Immature natural killer cell (primary cell): ENCODE data around the gene NFKB2. TPM values are rescaled to one million over a fixed set of nuclear protein-coding genes. Genes with fewer than 3 reads are reported as not detected.

Experiments used
- DNase-seq, 3 donors: peaks; one replicate each; pipeline ENCODE4 v3.0.0; 2022; ENCODE audit warnings: mixed read lengths in 1 of 3
- H3K27ac Mint-ChIP-seq, 6 donors: one replicate each; pipeline ENCODE4 v1.8.0; 2020; ENCODE audit warnings: mixed read lengths in 6 of 6, mild to moderate bottlenecking in 5 of 6, inconsistent platforms in 4 of 6, moderate library complexity in 3 of 6
- H3K27me3 Mint-ChIP-seq, 3 donors: one replicate each; pipeline ENCODE4 v1.8.0; 2020 to 2021; ENCODE audit warnings: low read depth in 3 of 3, mild to moderate bottlenecking in 3 of 3, mixed read lengths in 3 of 3, moderate library complexity in 3 of 3, inconsistent platforms in 1 of 3
- H3K36me3 Mint-ChIP-seq, 3 donors: one replicate each; pipeline ENCODE4 v1.8.0; 2020; ENCODE audit warnings: mixed read lengths in 3 of 3, inconsistent platforms in 2 of 3, mild to moderate bottlenecking in 2 of 3
- H3K4me1 Mint-ChIP-seq, 2 donors: one replicate each; pipeline ENCODE4 v1.8.0; 2020; ENCODE audit warnings: inconsistent platforms in 2 of 2, mild to moderate bottlenecking in 2 of 2, mixed read lengths in 2 of 2, moderate library complexity in 1 of 2
- H3K4me3 Mint-ChIP-seq, 5 donors: one replicate each; pipeline ENCODE4 v1.8.0; 2020; ENCODE audit warnings: mild to moderate bottlenecking in 5 of 5, mixed read lengths in 5 of 5, inconsistent platforms in 3 of 5, moderate library complexity in 3 of 5
- H3K9me3 Mint-ChIP-seq, 6 donors: one replicate each; pipeline ENCODE4 v1.8.0; 2020; ENCODE audit warnings: mild to moderate bottlenecking in 6 of 6, mixed read lengths in 6 of 6, inconsistent platforms in 4 of 6, moderate library complexity in 3 of 6
- polyA plus RNA-seq, 3 donors: library from polyadenylated mRNA; unstranded; fragments of 300-500 nt; fragmentation: Illumina TruSeq; gene quantifications; one replicate each; pipeline ENCODE4 v1.2.3, GENCODE V29; 2021

NFKB2 gene
- polyA plus RNA-seq, 3 donors from 2014 or later, result 3.6 to 11.4 (median 5.0) TPM

DNA sequence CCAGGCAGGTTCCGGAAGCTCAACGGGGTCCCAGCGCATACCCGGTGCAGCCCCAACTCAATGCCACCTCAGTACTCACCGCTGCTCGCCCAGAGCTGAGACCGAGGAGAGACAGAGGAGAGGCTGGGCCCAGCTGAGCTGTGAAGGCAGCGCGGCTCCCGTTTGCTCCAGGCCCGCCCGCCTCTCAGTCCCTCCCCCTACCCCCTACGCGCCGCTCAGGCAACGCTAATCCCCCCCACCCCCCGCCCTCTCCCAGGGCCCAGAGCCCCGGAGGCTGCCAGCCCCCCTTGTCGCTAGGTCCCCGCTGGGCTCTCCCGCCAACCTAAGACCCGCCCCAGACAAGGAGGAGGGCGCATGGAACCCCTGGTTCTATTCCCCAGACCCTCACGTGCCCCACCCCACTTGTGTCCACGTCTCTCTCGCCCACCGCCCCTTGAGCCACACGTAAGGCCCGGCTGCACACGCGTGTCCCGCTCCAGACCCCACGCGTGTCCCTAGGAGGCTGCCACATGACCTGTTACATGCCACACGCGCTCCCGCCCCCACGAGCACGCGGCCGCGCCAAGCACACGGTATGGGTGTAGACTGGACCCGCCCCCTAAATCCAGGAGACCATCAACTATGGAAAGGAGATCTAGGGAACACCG lies 23.2 kb downstream of the NFKB2 start, which contains the start of gene PSD:
PSD (minus strand) TSS at position 164 of the 647 bp plus-strand sequence. CDS start 1,747 bp downstream, outside the sequence.
- peaks cover 39 to 43% of the 10 kb centered on the region in 2 donors for H3K4me1 Mint-ChIP-seq
- no peak for DNase-seq
- H3K27me3 Mint-ChIP-seq, result peaks cover 11 to 28% (median 16%) of the 10 kb centered on the region in 3 donors
- peak within 1 kb of the TSS in 1 of 6 donors; percentile 84 for H3K27ac Mint-ChIP-seq
- no peaks in the 10 kb centered on the region for H3K9me3 Mint-ChIP-seq
- H3K4me3 Mint-ChIP-seq, result peak within 1 kb of the TSS; percentile 94 to 100 (median 99)
- peaks cover 0 to 2% (median 0%) of the 10 kb centered on the region in 3 donors for H3K36me3 Mint-ChIP-seq

DNA sequence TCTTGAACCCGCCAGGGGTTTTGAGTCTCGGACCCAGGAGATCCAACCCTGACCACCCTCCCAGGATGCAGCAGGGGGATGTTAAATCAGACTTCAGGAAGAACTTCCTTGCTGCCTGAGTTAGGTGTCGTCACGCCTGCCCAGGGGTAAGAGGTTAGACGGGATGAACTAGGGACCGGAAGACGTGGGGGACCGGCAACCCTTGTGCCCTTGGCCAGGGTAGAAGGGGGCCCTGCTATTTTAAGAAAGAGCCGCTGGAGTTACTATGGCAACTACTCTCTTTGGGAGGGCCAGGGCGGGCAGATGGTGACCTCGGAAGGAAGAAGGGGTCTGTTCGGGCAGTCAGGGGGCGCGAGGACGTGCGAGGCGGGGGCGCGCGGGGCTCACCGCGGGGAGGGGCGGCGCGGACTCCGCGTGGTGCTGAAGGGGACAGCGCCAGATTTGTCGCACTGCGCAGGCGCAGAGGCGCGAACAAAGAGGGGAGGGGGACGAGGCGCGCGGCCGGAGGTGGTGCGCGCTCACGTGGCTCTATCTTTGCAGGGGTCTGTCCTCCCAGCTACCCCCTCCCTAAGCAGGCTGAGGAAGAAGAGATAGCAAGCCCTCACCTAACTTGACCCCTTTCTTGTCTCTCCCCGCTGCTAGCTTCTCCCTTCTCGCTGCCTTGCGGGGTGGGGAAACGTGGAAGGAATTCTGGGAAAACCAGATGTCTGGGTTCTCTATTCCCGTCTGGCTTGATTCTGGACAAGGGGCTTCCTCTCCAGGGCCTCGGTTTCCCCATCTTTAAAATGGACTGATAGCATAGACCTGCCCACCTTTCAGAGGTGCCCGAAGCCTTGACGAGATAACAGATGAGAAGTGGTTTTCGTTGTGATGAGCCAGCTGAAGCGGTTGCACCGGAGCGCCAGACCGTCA lies 24.0 kb downstream of the NFKB2 start:
- no peaks in the 10 kb centered on the region for H3K9me3 Mint-ChIP-seq
- H3K4me3 Mint-ChIP-seq, result peak overlapping the region; percentile 94 to 100 (median 99)
- peaks cover 9 to 28% (median 16%) of the 10 kb centered on the region in 3 donors for H3K27me3 Mint-ChIP-seq
- DNase-seq, result peak; percentile 68 to 73 (median 72)
- peaks cover 0 to 2% (median 0%) of the 10 kb centered on the region in 3 donors for H3K36me3 Mint-ChIP-seq
- peaks cover 39 to 48% of the 10 kb centered on the region in 2 donors for H3K4me1 Mint-ChIP-seq
- peak overlapping the region in 1 of 6 donors; percentile 84 for H3K27ac Mint-ChIP-seq

DNA sequence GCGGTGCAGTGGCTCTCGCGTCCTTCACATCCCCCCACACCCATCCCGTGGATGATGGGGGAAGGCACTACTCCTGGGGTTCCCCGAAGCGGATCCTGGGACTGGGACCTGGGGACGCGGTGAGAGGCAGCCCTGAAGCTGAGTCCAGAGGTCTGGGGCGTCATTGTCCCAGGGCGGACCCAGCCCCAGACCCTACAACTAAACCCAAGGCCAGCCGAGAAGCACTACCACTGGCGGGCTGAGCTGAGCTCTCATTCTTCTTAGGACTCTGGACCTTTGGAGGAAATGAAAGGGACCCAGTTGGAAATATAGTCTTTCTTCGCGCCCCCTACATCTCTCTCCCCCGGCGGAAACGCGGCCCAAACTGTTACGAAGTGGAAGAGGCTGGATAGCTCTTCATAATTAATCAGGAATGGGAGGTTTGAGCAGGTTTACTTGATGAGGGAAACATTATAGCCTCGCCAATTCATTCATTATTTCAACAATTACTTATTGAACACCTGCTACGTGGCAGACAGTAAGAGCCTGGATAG lies 24.7 kb downstream of the NFKB2 start:
- DNase-seq, result no peak
- Mint-ChIP-seq H3K4me3 (peak overlapping the region; percentile 94 to 100 (median 99)), H3K4me1 (peaks cover 39 to 48% of the 10 kb centered on the region in 2 donors), H3K27ac (peak overlapping the region; percentile 86 to 97 (median 96)), H3K9me3 (no peaks in the 10 kb centered on the region), H3K27me3 (peaks cover 9 to 28% (median 16%) of the 10 kb centered on the region in 3 donors), H3K36me3 (peaks cover 0 to 2% (median 0%) of the 10 kb centered on the region in 3 donors)

DNA sequence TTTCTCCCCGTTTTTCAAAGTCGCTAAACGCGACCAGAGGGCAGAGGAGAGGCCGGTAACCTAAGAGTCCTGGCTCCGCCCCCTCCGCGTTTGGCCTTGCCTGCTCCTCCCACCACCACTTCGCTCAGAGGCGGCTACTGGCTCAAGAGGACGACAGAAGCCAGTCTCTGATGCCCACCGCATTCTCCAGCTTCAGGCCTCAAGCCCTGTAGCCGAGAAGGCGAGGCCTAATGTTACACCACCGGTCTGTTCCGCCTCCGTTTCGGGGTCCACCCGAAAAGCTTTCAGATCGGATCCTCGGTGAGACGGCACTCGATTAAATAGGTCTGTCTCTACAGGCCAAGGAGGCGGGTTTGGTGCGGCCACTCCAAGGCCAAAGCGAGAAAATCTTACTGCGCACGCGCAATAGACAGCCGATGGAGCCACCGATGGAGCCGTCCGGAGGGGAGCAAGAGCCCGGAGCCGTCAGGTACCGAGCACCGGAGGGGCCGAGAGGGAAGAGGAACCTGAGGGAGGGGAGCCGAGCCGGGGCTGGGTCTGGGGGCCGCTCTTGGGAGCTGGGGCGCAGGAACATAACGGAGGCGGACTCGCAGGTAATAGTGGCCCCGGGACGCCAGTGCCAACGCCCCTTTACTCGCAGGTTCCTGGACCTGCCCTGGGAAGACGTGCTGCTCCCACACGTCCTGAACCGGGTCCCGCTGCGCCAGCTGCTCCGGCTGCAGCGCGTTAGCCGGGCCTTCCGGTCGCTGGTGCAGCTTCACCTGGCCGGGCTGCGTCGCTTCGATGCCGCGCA lies 25.4 kb downstream of the NFKB2 start, which contains the start of gene FBXL15:
FBXL15 (plus strand) TSS at position 123 of the 793 bp plus-strand sequence; CDS start at position 417, 294 bp downstream.
- peaks cover 0 to 2% (median 0%) of the 10 kb centered on the region in 3 donors for H3K36me3 Mint-ChIP-seq
- H3K27ac Mint-ChIP-seq, result peak within 1 kb of the TSS; percentile 86 to 97 (median 96)
- H3K9me3 Mint-ChIP-seq, result no peaks in the 10 kb centered on the region
- peaks cover 9 to 25% (median 16%) of the 10 kb centered on the region in 3 donors for H3K27me3 Mint-ChIP-seq
- H3K4me3 Mint-ChIP-seq, result peak within 1 kb of the TSS; percentile 94 to 100 (median 99)
- peaks cover 39 to 48% of the 10 kb centered on the region in 2 donors for H3K4me1 Mint-ChIP-seq
- DNase-seq, result peak; percentile 96

- H3K9me3 Mint-ChIP-seq, result no peaks in the 10 kb centered on the region
- H3K4me3 Mint-ChIP-seq, result peak overlapping the region; percentile 94 to 100 (median 99)
- H3K4me1 Mint-ChIP-seq, result peaks cover 39 to 48% of the 10 kb centered on the region in 2 donors
- peaks cover 9 to 24% (median 16%) of the 10 kb centered on the region in 3 donors for H3K27me3 Mint-ChIP-seq
- H3K27ac Mint-ChIP-seq, result peak overlapping the region in 4 of 6 donors; percentile 53 to 96 (median 72)
- no peak for DNase-seq
- H3K36me3 Mint-ChIP-seq, result peaks cover 0 to 3% (median 0%) of the 10 kb centered on the region in 3 donors
Observed at GRCh38 chr10:102421507-102421756, 25.9 kb downstream of the NFKB2 start.

DNA sequence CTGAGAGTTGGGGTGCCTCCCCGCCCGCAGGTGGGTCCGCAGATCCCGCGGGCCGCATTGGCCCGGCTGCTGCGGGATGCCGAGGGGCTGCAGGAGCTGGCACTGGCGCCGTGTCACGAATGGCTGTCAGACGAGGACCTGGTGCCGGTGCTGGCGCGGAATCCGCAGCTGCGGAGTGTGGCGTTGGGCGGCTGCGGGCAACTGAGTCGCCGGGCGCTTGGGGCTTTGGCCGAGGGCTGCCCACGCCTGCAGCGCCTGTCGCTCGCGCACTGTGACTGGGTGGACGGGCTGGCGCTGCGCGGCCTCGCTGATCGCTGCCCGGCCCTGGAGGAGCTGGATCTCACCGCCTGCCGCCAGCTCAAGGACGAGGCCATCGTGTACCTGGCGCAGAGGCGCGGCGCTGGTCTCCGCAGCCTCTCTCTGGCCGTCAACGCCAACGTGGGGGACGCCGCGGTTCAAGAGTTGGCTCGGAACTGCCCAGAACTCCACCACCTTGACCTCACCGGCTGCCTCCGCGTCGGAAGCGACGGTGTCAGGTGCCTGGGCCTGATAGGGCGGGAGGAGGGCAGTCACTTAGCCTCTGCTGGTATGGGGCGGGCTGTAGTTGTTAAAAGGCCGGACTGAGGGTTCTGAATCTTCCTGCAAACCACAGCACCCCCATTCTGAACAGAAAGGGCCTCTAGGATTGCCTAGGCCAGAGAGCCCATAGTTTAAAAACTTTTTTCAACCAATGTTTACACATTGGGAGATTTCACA lies 26.4 kb downstream of the NFKB2 start:
- Mint-ChIP-seq H3K27ac (peak overlapping the region; percentile 66 to 96 (median 87)), H3K36me3 (peaks cover 0 to 4% (median 0%) of the 10 kb centered on the region in 3 donors), H3K4me1 (peaks cover 39 to 48% of the 10 kb centered on the region in 2 donors), H3K9me3 (no peaks in the 10 kb centered on the region), H3K27me3 (peaks cover 9 to 23% (median 15%) of the 10 kb centered on the region in 3 donors), H3K4me3 (peak overlapping the region; percentile 94 to 100 (median 99))
- peak; percentile 41 to 51 (median 49) for DNase-seq

- peaks cover 43 to 48% of the 10 kb centered on the region in 2 donors for H3K4me1 Mint-ChIP-seq
- H3K9me3 Mint-ChIP-seq, result no peaks in the 10 kb centered on the region
- peak; percentile 61 to 64 (median 62) for DNase-seq
- H3K36me3 Mint-ChIP-seq, result peaks cover 0 to 4% (median 2%) of the 10 kb centered on the region in 3 donors
- peak overlapping the region; percentile 66 to 90 (median 82) for H3K27ac Mint-ChIP-seq
- peaks cover 9 to 17% (median 13%) of the 10 kb centered on the region in 3 donors for H3K27me3 Mint-ChIP-seq
- peak overlapping the region; percentile 94 to 100 (median 99) for H3K4me3 Mint-ChIP-seq
Observed at GRCh38 chr10:102422545-102423129, 27.1 kb downstream of the NFKB2 start.

DNA sequence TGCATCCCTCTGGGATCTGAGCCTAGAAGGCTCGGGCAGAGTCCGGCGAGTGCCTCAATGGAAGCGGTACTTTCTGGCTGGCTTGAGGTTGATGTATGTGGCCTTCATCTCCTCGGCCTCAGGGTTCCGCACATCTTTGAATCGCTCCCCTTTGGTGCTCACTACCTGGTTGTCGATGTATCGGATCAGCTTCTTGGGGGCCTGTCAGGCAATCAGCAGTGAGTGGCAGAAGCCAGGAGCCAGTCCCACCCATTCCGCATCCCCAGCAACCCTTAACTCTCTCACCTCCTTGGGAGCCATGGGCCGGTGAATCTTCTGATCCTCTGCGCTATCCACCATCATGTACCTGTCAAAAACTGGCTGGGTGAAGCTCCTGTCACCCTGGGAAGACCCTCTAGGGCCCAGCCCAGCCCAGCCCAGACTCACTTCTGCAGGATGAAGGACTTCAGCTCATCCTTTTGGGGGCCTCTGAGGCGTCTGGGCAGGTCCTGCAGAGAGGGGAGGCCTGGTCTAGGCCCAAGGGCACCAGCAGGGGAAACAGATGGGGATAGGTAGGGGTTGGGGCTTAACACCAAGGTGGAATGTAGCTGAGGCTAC lies 28.0 kb downstream of the NFKB2 start:
- Mint-ChIP-seq H3K9me3 (no peaks in the 10 kb centered on the region), H3K4me1 (peaks cover 43 to 45% of the 10 kb centered on the region in 2 donors), H3K4me3 (peak overlapping the region; percentile 27 to 99 (median 56)), H3K36me3 (peaks cover 0 to 4% (median 4%) of the 10 kb centered on the region in 3 donors), H3K27ac (peak overlapping the region in 2 of 6 donors; percentile 58 to 62), H3K27me3 (peaks cover 9 to 15% (median 11%) of the 10 kb centered on the region in 3 donors)
- no peak for DNase-seq

- Mint-ChIP-seq H3K27ac (no peak overlapping the region), H3K4me1 (peaks cover 39 to 42% of the 10 kb centered on the region in 2 donors), H3K4me3 (peak overlapping the region in 2 of 5 donors; percentile 14 to 17), H3K9me3 (no peaks in the 10 kb centered on the region), H3K36me3 (peaks cover 0 to 4% (median 4%) of the 10 kb centered on the region in 3 donors), H3K27me3 (peaks cover 8 to 11% (median 9%) of the 10 kb centered on the region in 3 donors)
- DNase-seq, result no peak
Observed at GRCh38 chr10:102424145-102424544, 28.6 kb downstream of the NFKB2 start.

DNA sequence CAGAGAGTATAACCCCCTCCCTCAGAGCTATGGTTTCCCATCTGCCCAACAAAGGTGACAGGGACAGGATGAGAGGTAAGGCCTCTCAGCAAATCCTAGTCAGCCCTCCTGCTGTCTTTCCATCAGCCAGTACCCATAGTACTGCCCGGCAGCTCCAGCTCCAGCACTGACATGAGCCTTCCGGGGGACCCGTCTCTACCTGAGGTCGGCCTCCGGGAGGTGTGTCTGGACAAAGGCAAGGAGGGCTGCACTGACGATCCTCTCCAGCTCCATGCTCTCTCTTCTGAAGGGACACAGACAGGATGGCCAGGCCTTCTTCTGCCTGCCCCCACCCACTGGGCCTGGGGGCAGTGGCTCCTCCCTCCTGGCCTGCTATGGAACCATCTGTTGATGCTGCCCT lies 29.4 kb downstream of the NFKB2 start:
- no peak for DNase-seq
- Mint-ChIP-seq H3K4me1 (peaks cover 33 to 36% of the 10 kb centered on the region in 2 donors), H3K9me3 (no peaks in the 10 kb centered on the region), H3K36me3 (peaks cover 0 to 4% (median 4%) of the 10 kb centered on the region in 3 donors), H3K4me3 (no peak overlapping the region), H3K27me3 (peaks cover 5 to 8% (median 5%) of the 10 kb centered on the region in 3 donors), H3K27ac (no peak overlapping the region)

GRCh38 chr10:102425444-102425843 lies 29.9 kb downstream of the NFKB2 start:
- peaks cover 0 to 4% (median 4%) of the 10 kb centered on the region in 3 donors for H3K36me3 Mint-ChIP-seq
- DNase-seq, result no peak
- no peaks in the 10 kb centered on the region for H3K9me3 Mint-ChIP-seq
- no peak overlapping the region for H3K4me3 Mint-ChIP-seq
- peaks cover 5 to 8% (median 5%) of the 10 kb centered on the region in 3 donors for H3K27me3 Mint-ChIP-seq
- peaks cover 28 to 31% of the 10 kb centered on the region in 2 donors for H3K4me1 Mint-ChIP-seq
- no peak overlapping the region for H3K27ac Mint-ChIP-seq
